Type B pancreatic cell (in vitro differentiated cells): ENCODE measurements around the gene CLTC. TPM values are rescaled to one million over a fixed set of nuclear protein-coding genes. Genes with fewer than 3 reads are reported as not detected.

Source experiments
- DNase-seq: peaks from one replicate; pipeline ENCODE4 v3.0.0; 2021; ENCODE audit warnings: mixed read lengths; ENCODE audit not compliant: unreplicated experiment; ENCODE audit errors: extremely low spot score
- H3K27ac Mint-ChIP-seq: 2 replicates; pipeline ENCODE4 v1.8.0; 2021; ENCODE audit warnings: mild to moderate bottlenecking, mixed read lengths
- H3K27me3 Mint-ChIP-seq: 2 replicates; pipeline ENCODE4 v1.8.0; 2021; ENCODE audit warnings: mixed read lengths
- H3K36me3 Mint-ChIP-seq: 2 replicates; pipeline ENCODE4 v1.8.0; 2021; ENCODE audit warnings: mixed read lengths
- H3K4me1 Mint-ChIP-seq: one replicate; pipeline ENCODE4 v1.8.0; 2021; ENCODE audit warnings: mixed read lengths; ENCODE audit not compliant: unreplicated experiment
- H3K4me3 Mint-ChIP-seq: 2 replicates; pipeline ENCODE4 v1.8.0; 2021; ENCODE audit warnings: mild to moderate bottlenecking, mixed read lengths
- H3K9me3 Mint-ChIP-seq: 2 replicates; pipeline ENCODE4 v1.8.0; 2021; ENCODE audit warnings: mixed read lengths
- total RNA-seq: library from RNA; stranded (reverse); gene quantifications from 2 replicates; pipeline ENCODE4 v1.2.1, GENCODE V29; 2021; ENCODE audit warnings: low replicate concordance
- TF ChIP-seq, protein P1 (sequence below): fragments of 200-600 bp; sonication (generic); conservative IDR thresholded peaks from 2 replicates; pipeline ENCODE4 v1.5.0; 2021; ENCODE audit warnings: antibody characterized with exemption, mild to moderate bottlenecking

The CLTC gene
- total RNA-seq, 1 donor from 2014 or later, result 209 TPM

DNA sequence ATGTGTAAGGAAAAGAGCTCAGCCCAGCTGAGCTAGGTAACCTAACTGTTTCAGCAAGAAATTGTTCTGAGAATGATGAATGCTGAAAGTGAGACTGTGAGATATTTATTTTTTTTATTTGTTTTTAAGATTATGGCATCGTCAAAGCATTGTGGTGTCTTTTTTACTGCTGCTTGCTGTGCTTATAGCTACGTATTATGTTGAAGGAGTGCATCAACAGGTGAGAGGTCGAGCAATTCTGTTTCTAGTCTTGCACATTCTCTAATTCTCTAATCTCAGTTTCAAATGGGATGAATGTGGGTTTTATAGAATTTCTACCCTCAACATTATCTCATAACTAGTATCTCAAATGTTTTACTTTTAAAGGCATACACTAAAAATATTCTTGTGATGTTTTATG is 117.6 kb downstream of the CLTC start:
- no peaks in the 10 kb centered on the region for H3K9me3 Mint-ChIP-seq
- H3K27me3 Mint-ChIP-seq, result no peaks in the 10 kb centered on the region
- H3K4me3 Mint-ChIP-seq, result no peak overlapping the region
- no peak for DNase-seq
- H3K27ac Mint-ChIP-seq, result no peak overlapping the region
- no peaks in the 10 kb centered on the region for H3K4me1 Mint-ChIP-seq
- peaks cover 12% of the 10 kb centered on the region for H3K36me3 Mint-ChIP-seq
- TF ChIP-seq, protein P1, sequence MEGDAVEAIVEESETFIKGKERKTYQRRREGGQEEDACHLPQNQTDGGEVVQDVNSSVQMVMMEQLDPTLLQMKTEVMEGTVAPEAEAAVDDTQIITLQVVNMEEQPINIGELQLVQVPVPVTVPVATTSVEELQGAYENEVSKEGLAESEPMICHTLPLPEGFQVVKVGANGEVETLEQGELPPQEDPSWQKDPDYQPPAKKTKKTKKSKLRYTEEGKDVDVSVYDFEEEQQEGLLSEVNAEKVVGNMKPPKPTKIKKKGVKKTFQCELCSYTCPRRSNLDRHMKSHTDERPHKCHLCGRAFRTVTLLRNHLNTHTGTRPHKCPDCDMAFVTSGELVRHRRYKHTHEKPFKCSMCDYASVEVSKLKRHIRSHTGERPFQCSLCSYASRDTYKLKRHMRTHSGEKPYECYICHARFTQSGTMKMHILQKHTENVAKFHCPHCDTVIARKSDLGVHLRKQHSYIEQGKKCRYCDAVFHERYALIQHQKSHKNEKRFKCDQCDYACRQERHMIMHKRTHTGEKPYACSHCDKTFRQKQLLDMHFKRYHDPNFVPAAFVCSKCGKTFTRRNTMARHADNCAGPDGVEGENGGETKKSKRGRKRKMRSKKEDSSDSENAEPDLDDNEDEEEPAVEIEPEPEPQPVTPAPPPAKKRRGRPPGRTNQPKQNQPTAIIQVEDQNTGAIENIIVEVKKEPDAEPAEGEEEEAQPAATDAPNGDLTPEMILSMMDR, result no peak

DNA sequence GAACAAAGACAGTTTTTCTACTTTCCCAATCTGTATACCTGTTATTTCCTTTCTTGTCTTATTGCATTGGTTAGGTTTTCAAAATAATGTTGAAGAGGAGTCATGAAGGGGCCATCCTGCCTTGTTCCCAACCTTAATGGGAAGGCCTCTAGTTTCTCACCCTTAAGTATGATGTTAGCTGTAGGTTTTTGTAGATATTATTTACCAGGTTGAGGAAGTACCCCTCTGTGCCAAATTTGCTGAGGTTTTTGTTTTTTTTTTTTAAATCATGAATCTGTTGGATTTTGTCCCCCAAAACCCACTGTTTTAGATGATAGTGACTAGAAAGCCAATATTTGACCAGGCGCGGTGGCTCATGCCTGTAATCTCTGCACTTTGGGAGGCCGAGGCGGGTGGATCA is 124.1 kb downstream of the CLTC start:
- no peaks in the 10 kb centered on the region for H3K4me1 Mint-ChIP-seq
- no peak overlapping the region for H3K27ac Mint-ChIP-seq
- peaks cover 23% of the 10 kb centered on the region for H3K36me3 Mint-ChIP-seq
- no peak for DNase-seq
- no peaks in the 10 kb centered on the region for H3K9me3 Mint-ChIP-seq
- no peaks in the 10 kb centered on the region for H3K27me3 Mint-ChIP-seq
- no peak overlapping the region for H3K4me3 Mint-ChIP-seq
- TF ChIP-seq, protein P1, result no peak

DNA sequence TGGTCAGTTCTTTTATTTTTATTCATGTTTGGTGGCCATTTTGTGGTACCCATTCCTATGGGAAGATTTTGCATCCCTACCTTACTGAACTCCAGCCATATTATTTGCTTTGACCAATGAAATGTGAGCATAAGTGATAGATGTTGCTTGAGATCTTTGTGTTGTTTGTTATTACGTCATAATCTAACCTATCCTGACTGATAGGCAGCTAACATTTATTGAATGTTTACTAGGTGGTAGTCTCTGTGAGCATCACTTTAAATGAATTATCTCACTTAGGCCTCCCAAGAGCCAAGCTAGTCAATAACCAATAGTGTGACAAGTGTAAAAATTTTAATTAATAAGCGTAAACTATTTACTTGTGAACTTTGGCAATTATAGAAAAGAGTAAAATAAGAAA is 125.3 kb downstream of the CLTC start:
- H3K36me3 Mint-ChIP-seq, result peaks cover 23% of the 10 kb centered on the region
- H3K4me1 Mint-ChIP-seq, result no peaks in the 10 kb centered on the region
- no peak for DNase-seq
- no peak overlapping the region for H3K27ac Mint-ChIP-seq
- H3K27me3 Mint-ChIP-seq, result no peaks in the 10 kb centered on the region
- no peaks in the 10 kb centered on the region for H3K9me3 Mint-ChIP-seq
- TF ChIP-seq, protein P1, result no peak
- no peak overlapping the region for H3K4me3 Mint-ChIP-seq

Other genes starting within 250 kb of the CLTC start
- gene DHX40, start 54.3 kb upstream of the CLTC start, total RNA-seq, result 30.6 and 50.4 TPM in 2 replicates
- gene PTRH2, start 87.5 kb downstream of the CLTC start, total RNA-seq, result 23.1 and 25.9 TPM in 2 replicates
- 124 and 157 TPM in 2 replicates for gene VMP1, start 87.8 kb downstream of the CLTC start, total RNA-seq